NB4 (cell line): ENCODE data around the gene DIS3L2.

Experiments
- CTCF ChIP-seq: IDR thresholded peaks from one replicate; pipeline ENCODE4 v1.5.1; 2012; ENCODE audit warnings: low read depth, low read length
- POLR2A ChIP-seq: IDR thresholded peaks from 2 replicates; pipeline ENCODE4 v1.6.1; 2011; ENCODE audit warnings: mild to moderate bottlenecking; ENCODE audit not compliant: insufficient read length; ENCODE audit errors: extremely low read depth

- TF ChIP-seq CTCF (no peak), POLR2A (no peak)
Observed at GRCh38 chr2:231977430-231977829, 15.9 kb downstream of the DIS3L2 start.
